Activated naive CD4-positive, alpha-beta T cell treated with Interleukin-2 at 50 U/mL for 16 hours (primary cell): ENCODE data around the gene PLXNA1.

ENCODE experiments used
- DNase-seq: peaks from one replicate; pipeline ENCODE4 v3.0.0-alpha.2; 2020

The PLXNA1 gene

GRCh38 chr3:126954141-126954842 lies 28.6 kb upstream of the PLXNA1 start:
- no peak for DNase-seq

DNA sequence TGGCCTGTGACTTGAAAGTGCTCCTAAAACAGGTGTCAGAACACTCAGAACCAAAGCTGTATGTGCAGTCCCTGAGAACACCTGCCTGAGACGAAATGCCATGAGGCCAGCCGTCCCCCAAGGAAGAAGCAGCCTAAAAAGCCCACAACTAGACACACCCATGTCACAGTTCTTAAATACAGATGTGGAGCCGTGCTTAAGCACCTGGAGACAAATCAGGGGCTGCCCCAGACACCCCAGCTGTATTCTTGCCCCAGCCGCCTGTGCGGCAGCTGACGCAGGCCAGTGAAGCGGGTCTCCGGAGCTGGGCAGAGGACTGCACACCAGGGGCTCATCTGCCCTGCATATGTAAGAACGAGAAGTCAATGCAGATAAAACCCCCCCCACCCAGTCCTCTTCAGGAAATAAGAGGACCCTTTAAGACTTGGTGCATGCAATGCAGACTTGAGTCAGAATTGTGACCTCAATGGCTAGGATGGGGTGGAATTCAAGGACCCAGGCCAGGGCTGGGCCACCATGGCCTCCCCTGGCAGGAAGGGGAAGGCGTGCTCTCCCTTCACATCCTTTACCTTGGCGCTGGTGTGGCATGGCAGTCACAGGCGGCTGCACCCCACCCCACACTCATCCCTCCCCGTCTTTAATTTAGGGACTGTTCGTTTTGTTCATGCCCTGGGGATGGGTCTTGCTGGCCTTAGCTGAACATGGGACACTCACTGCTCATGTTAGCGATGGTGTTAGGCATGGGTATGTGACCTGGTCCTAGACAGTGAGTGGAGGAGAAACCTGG lies 27.7 kb upstream of the PLXNA1 start:
- DNase-seq: no peak

GRCh38 chr3:126956361-126956760 lies 26.6 kb upstream of the PLXNA1 start:
- no peak for DNase-seq

DNA sequence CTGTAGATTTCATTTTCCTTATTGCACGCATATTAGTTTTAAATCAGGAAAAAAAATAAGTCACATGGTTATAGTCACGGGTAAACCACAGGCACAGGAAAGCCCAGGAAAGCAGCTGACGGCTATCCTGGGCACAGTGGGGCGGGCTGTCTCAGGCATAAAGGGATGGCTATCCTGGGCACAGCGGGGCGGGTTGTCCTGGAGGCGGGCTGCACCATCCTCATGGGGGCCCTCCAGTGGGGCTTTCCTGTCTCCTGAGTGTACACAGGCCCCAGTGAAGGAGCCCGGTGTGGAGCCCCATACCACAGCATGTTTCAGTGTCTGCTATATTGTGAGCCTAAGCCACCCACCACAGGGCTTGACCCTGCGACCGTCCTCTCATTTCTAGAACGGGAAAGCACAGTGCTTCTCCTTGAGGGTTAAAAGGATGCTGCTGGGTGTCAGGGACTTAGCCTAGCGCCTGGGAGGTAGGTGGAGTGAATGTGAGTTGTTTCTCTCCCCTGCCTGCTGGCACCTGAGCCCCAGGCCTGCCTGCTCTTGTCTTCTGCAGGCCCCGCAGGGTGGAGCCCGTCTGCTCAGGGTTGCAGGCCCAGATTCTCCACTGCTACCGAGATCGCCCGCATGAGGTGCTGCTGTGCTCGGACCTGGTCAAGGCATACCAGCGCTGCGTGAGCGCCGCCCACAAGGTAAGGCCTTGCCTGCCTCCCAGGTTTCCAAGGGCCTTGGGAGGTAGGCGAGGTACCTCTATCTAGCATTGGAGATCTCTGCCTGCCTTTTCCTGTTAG lies 25.9 kb upstream of the PLXNA1 start:
- no peak for DNase-seq

DNA sequence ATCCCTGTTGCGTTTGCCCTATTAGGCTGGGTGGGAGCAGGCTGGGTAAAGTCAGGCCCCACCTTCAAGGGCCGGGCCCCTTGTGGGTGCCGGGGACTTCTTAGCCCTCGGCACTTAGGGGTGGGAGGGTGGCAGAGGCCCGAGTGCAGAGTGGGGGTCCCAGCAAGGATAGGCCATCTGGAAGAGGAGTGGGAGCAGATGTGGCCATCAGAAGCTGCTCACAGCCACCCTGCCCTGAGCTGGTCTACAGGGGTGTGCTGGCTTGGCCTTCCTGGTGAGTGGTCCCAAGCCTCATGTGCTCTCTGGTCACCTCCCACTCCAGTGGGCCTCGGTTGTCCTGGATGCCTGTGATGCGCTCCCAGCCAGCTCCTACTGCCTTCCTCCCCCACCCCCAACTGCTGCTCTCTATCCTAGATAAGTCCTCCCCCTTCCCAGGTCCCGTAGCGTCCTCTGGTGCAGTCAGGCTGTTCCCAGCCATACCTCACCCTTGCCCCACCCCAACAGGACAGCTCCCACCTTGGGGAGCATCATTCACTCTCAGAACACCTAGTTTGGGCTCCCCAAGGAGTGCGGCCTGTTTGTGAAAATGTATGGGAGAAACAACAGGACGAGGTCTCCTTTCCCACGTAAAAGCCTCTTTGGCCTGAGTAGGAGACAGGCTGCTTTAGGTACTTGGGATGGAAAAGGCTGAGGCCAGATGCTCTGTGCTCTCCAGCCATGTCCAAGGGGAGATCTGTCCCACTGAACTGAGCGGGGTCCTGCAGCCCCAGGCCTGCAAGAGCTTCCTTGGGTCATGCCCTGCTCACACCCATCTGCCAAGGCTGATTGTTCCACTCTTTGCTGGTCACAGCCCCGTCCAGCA lies 24.9 kb upstream of the PLXNA1 start:
- DNase-seq: no peak

DNA sequence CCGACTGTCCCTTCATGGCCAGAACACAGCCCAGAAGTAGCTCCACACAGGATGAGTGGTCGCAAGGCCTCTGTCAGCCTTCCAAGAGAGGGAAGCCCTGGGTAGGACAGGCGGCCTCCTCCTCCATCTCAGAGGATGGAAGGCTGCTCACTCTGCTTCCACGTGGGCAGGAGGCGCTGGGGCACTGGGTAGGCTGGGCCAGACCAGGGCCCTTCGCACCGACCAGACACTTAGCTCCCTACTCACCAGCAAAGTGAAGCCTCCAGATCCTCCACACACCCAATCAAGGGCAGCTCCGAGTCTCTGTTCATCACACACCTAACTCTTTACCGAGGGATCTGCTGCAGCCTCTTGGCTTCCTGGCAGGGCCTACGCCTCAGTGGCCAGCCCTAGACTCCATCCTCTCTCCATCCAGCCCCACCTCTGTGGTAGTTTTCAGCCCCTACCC lies 24.3 kb upstream of the PLXNA1 start:
- DNase-seq: no peak

GRCh38 chr3:126959136-126959920 lies 23.6 kb upstream of the PLXNA1 start:
- DNase-seq: no peak

- no peak for DNase-seq
These were observed 22.9 kb upstream of the PLXNA1 start for GRCh38 chr3:126959921-126960603.

DNA sequence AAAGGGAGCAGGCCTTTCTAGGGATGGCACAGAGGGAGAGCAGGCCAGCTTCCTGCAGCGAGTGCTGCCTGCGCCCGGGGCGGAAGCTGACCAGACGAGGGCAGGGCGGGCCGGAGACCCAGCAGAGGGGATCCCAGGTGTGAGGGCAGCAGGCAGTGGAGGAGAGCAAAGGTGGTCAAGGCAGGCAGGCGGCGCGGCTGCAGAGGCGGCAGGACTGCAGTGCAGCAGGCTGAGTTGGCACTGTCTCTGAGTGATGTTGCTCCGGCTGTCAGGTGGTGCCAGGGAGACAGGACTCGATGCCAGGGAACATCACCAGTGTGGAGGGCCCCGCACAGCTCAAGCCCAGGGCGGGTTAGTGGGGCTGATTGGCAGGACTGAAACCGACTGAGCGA lies 22.3 kb upstream of the PLXNA1 start:
- DNase-seq: no peak

- no peak for DNase-seq
These were observed 21.6 kb upstream of the PLXNA1 start for GRCh38 chr3:126961191-126961790.

DNA sequence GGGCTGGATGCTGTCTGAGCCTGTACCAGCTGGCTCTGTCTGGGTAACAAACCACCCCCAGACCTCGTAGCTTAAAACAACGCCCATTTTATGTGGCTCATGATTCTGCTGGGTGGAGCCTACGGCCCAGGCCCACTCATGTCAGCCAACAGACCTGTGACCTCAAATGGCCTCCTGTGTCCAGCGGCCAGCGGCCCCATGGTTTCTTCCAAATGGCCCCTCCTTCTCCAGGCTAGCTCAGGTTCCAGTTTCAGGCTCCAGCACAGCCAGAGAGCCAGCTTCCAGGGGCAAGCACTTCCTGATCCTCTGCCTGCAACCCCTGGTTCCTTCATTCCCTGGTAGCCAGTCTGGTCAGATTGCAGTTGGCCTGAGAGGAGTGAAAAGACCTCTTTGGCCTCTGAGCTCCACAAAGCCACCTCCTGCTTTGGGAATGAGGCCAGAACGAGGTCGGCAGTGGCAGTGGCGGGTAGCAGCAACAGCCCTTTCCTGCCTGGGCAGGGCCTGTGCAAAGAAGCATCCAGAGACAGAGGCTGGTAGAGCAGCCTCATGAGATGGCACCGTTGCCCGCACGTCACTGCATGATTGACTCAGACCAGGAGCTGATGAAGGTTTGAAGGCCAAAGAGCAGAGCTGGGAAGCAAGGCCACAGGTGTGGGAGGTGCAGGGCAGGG lies 21.0 kb upstream of the PLXNA1 start:
- DNase-seq: no peak

DNA sequence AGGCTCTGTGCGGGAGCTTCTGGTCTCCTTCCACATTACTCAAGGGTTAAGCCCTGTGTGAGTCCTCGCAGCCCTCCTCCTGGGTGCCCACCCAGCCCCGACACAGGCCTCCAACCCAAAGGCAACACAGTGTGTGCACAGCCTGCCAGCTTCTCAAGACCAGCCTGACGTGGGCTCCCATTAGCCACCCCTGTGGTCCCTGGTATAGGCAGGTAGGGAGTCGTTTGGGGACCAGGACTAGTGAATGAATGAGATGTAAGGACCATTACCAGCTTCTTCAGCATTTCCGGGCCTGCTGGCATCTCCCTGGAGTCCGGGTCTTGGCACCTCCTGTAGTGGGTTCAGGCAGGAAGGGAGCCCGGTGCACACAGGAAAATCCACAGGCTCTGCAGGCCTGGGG lies 20.2 kb upstream of the PLXNA1 start:
- DNase-seq: no peak

DNA sequence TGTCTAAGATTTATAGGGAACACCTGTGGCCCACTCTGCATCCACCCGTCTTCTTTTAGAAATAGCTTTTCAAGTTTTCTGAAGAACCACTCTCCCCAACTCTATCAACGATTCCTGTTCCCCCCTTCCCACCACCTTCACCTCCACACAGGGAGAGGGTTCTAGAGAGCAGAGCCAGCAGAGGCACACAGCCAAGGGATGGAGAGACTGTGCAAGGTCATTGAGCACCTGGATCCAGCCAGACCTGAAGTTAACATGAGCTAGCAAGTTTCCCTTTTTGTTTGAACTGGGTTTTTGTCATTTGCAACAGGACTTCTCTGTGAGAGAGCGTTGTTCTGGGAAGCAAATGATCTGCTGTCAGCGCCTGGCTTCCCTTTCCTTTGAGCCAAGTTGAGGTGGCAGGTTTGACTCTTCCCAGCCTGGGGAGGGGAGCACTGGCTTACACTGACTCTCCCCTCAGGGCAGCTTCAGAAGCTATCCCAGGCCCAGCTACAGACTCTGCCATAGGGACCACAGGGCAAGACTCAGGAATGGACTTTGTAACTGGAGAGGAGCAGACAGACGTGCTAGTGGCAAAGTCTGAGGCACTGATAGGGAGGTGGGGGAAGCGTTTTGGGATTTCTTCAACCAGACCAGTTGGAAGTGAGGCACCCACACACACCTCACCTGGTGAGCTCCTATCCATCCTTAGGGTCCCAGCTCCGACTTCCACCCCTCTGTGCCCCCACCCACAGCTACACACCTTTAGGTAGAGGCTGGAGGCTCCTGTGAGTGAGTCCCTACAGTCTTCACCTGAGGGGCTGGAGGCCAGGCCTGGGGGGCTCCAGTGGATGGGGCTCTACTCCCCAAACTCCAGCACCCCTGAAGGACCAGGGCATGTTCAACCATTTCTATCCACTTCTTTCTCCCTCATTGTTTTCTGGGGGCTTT lies 19.4 kb upstream of the PLXNA1 start:
- no peak for DNase-seq

DNA sequence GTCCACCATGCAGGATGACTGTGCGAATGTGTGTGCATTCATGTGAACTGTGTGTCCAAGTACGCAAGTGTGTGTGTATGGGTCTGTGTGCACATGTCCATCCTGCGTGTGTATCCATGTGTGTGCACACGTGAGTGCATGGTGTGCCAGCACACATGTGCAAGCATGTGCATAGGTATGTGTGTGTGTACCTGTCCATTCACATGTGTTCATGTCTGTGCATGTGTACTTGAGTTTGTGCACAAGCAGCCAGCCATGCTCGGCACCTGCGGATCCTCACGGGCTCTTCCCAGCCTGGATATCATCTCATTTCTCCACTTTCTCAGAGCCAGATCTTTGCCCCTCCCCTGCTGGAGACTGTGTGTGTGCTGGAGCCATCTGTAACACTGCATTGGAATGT lies 18.7 kb upstream of the PLXNA1 start:
- no peak for DNase-seq

DNA sequence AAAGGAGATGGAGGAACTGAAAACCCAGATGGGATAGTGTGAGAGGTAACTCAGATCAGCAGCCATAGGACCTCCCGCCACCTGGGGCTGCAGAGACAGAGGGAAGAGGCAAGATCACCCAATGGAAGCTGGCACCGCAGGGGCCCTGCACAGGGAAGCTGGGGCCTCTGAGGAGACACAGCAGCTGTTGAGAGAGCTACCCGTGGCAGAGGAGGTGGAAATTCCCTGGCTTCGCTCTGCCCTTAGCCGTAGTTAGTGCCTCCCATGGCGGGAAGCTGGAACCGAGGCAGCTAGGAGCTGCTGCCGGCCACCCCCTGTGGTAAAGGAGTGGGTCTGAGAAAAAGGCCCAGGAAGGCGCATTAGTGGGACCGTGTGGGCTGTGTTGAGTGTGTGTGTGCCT lies 18.0 kb upstream of the PLXNA1 start:
- no peak for DNase-seq

GRCh38 chr3:126965526-126966080 lies 17.3 kb upstream of the PLXNA1 start:
- no peak for DNase-seq

DNA sequence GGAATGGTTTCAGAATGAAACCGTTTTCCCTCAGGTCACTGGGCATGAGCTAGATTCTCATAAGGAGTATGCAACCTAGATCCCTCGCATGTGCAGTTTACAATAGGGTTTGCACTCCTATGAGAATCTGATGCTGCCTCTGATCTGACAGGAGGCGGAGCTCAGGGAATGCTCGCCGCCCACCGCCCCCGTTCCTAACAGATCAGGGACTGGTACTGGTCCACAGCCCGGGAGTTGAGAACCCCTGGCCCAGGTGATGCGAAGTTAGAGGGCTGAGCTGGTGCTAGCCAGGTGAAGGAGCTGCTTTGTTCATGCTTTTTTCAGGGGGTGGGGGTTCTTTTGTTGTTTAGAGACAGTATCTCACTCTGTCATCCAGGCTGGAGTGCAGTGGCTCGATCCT lies 15.5 kb upstream of the PLXNA1 start:
- no peak for DNase-seq
